HG03439 (cell line): ENCODE data around the gene CISD3.
A peak's percentile ranks its signal among the peaks of the same experiment; 100 is the strongest.

Experiments used
- ATAC-seq: cut with Tn5 transposase; IDR thresholded peaks from one replicate; pipeline ENCODE4 v1.9.1; 2021; ENCODE audit warnings: mild to moderate bottlenecking, moderate library complexity; ENCODE audit not compliant: unreplicated experiment

The CISD3 gene, protein sequence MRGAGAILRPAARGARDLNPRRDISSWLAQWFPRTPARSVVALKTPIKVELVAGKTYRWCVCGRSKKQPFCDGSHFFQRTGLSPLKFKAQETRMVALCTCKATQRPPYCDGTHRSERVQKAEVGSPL

GRCh38 chr17:38729886-38730525 is at the start of gene CISD3:
Gene CISD3 (plus strand): TSS chr17:38730341. CDS start chr17:38730359, 18 bp downstream.
- peak; percentile 66 for ATAC-seq

DNA sequence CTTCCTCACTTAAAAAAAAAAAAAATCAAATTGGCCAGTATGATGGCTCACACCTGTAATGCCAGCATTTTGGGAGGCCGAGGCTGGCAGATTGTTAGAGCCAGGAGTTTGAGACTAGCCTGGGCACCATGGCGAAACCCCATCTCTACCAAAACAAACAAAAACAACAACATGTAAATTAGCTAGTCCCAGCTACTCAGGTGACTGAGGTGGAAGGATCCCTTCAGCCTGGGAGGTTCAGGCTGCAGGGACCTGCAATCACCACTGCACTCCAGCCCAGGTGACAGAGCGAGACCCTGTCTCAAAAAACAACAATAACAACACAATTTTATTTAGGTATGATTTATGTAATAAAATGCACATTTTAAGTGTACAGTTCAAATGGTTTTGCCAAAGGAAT is 49.0 kb upstream of the CISD3 start:
- no peak for ATAC-seq

- ATAC-seq: no peak
Measured at GRCh38 chr17:38685491-38685890, 44.6 kb upstream of the CISD3 start.

- no peak for ATAC-seq
Measured at GRCh38 chr17:38687286-38687685, 42.9 kb upstream of the CISD3 start.

GRCh38 chr17:38690386-38690785 is 39.8 kb upstream of the CISD3 start:
- no peak for ATAC-seq

DNA sequence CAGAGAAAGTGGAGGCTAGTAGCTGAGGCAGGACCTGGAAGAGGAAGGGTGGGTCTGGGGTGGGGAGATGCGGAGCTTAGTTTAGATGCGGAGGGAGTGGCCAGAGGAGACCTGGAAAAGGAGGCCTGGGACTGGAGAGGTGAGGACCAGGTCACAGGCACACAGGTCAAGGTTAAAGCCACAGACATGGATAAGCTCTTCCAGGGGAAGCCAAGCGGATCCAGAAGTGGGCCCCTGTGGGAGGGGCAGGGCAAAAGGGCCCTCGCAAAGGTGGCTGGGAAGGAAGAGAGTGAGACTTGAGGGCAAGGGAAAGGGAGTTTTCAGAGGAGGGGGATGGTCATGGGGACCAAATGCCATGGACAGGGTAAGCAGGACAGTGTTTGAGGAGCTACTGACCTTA is 39.0 kb upstream of the CISD3 start:
- no peak for ATAC-seq

GRCh38 chr17:38693700-38694329 is 36.3 kb upstream of the CISD3 start:
- ATAC-seq: no peak

DNA sequence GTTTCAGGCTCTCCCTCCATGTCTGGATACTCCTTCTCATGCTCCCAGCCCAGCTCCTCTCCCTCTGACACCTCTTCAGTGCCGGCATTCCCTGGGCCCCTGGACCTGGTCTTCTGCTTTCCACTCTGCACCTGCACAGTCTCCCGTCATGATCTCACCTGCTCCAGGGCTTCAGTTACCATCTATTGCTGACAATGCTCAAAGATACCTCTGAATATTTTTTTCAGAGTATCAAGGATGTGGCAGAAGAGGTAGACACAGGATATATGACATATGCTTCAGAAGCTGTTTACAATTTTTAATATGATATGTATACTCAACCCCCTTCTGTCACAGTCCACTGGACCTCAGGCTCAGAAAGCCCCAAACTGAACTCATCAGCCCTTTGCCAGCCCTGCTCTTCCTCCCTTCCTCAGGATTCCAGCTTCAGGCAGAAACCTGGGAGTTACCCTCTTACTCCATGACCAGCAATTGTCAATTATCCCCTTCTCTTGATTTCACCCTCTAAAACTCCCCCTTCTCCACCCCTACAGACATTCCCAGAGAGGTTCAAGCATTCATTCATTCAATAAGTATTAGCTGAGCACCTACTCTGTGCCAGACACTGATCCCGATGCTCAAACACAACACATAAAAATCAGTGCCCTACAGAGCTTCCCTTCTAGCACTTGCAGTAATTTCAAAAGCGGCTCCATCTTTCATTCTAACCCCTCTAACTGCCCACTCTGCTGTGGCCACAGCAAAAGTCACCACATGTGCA is 32.9 kb upstream of the CISD3 start:
- no peak for ATAC-seq

- no peak for ATAC-seq
Measured at GRCh38 chr17:38698760-38699159, 31.4 kb upstream of the CISD3 start.

- peak; percentile 30 for ATAC-seq
Measured at GRCh38 chr17:38701504-38702165, 28.5 kb upstream of the CISD3 start.

DNA sequence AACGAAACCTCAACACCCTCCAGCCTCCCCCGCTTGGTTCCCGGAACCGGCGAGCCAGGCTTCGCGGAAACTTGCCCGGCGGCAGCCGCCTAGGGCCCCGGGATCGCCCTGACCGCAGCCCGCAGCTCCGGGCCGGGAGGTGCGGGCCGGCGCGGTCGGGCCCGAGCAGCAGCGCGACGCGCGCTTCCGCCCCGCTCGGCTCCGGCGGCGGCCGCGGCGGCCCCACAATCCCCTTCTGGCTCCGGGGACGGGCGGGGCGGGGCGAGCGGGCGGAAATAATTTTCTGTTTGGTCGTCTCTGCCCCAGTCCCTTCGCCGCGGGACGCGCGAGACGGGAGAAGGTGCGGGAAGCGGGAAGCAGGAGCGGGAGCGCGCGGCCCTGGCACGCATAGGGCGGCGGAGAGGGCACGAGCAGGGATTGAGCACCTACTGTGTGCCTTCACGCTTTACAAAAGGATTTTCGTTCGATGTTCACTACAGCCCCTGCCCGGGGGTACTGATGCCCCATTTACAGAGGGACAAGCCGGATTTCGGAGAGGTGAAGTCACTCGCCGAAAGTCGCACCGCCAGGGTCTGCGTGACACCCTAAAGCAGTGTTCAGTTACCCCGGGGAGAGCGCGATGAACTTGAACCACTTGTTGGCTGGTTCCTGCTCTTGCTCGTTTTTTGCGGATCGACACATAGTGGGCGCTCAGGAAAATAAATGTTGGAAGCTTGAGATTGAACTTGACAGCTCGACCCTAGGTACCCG is 27.8 kb upstream of the CISD3 start:
- peak; percentile 33 for ATAC-seq

DNA sequence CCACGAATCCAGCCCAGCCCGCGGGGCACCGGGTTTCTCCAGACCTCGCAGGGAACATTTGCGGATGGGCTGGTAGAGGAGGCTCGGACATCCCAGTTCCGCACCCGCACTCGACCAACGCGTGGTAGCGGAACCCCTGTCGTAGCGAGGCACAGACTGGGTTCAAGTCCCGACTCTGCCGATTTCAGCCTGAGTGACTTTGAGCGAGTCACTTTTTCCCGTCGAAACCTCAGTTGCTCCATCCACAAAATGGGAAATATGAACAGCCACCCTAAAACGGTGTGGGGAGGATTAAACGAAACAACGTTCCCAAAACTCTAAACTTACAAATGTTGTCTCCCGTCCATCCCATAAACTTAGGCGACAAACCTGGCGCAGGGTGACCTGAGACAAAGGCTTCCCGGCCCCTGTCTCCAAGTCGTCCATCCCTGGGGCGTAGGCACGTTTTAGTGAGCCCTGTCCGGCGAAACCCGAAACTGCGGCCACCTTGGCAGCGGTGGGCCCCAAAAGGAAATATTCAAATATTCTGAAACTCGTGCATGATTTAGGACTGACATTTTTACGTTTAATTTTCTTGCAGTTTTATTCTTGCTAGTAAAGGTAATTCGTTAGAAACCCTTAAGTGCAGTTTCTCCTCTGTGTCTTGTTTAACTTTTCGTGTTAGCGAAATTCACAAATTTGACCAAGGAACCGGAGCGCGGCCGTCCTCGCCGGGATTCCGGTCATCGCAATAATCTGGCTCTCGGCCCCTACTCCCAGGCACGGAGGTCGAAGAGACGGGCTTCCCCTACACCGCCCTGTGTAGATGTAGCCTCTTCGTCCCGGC is 27.0 kb upstream of the CISD3 start:
- ATAC-seq: no peak

DNA sequence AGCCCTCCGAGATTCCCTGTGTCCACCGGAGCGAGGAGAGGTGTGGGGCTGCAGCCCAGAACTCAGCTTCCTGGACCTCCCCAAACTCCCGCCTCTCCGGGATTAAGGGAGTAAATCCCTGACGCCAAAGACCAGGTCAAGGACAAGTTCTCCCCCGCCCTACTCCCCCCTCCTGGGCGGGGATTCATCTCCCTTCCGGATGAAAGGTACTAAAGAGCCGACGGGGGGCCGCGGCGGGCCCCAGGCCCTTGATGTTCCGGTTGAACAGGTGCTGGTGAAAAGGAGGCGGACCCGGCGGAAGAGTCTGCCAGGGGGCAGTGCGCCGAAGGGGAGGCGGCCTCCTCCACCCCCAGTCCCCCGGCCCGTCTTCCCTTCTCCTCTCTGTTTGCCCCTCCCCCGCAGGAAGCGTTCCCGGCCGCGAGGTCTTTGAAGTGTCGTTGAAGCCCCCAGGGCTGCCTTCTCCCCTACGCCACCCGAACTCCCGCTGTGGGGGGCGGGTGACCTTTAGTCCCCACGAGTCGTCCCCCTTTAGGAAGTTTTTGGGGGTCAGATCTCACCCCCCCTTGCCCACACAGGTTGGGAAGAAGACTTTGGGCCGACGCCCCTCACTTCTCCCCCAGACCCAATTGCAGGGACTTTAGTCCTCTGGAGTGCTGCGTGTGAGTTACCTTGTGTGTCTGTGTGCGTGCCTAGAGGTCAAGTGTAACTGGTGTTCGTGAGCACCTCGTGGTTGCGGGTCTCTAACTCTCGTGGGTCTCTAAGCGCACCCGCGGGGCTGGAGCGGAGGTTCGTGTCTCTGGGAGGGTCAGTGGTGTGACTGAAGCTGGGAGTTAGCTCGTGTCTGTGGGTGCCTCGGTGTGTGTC is 26.2 kb upstream of the CISD3 start:
- no peak for ATAC-seq

DNA sequence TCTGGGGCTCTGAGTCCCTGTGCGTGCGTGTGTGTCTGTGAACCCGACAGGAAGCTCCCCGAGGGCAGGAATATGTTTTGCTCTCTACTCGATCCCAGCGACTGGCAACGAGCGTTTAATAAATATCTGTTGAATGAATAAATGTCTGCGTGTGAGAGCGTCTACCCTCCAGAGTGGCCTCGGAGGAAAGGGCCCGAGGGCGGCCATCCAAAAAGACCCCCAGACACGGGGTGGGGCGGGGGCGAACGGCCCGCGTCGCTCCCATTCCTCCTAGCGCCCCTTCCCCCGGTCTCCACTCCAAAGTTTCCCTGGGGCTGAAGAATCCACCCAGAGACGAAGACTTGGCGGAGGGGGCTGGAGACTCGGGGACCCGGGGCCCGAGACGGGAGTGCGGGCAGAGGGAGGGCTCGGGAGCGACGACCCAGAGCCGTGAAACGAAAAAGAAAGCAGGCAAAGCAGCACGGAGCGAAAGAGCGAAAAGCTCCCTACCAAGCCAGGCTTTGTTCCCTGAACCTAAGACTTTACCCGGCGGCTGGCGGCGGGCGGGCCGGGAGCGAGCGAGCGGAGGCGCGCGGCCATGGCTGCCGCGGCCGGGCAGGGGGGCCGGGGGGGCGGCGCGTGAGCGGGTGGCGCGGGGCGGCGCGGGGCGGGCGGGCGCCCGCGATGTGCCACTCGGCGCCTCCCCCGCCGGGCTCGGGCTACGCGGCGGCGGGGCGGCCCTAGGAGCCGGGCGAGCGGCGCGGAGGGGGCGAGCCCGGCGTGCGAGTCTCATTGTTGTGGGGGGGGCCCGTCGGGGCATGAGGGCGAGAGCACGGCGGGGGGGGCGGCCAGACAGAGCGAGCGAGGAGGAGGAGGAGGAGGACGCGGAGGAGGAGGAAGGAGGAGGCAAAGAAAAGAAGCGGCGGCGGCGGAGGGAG is 25.3 kb upstream of the CISD3 start, which contains the start of gene MLLT6:
MLLT6 (plus strand) TSS at position 668 of the 917 bp plus-strand sequence. CDS start 360 bp downstream, outside the sequence.
- ATAC-seq: no peak

- no peak for ATAC-seq
Measured at GRCh38 chr17:38705523-38705802, 24.7 kb upstream of the CISD3 start.

- ATAC-seq: no peak
Measured at GRCh38 chr17:38705803-38706504, 24.2 kb upstream of the CISD3 start.
